Peyer's patch (tissue), 4 donors: ENCODE measurements around the gene CSNK2A1. TPM values are rescaled to one million over a fixed set of nuclear protein-coding genes. Genes with fewer than 3 reads are reported as not detected.
A peak's percentile ranks its signal among the peaks of the same experiment; 100 is the strongest.

Experiments used
- DNase-seq, 3 donors: peaks; one replicate each; pipeline ENCODE4 v3.0.0-alpha.2; 2017 to 2019
- H3K27ac ChIP-seq, 4 donors: fragments of 200-600 bp; sonication (generic); one replicate each; pipeline ENCODE4 v1.5.1; 2016 to 2019
- H3K27me3 ChIP-seq, 2 donors: fragments of 200-600 bp; sonication (generic); one replicate each; pipeline ENCODE4 v1.5.1; 2019
- H3K36me3 ChIP-seq, 3 donors: fragments of 200-600 bp; sonication (generic); one replicate each; pipeline ENCODE4 v1.5.1; 2016 to 2019
- H3K4me1 ChIP-seq, 4 donors: fragments of 200-600 bp; sonication (generic); one replicate each; pipeline ENCODE4 v1.5.1; 2016 to 2019
- H3K4me3 ChIP-seq, 4 donors: fragments of 200-600 bp; sonication (generic); 1 replicate in 3 of 4; 2 replicates in 1 of 4; pipeline ENCODE4 v1.5.1; 2016 to 2019; ENCODE audit warnings: mild to moderate bottlenecking in 1 of 4
- H3K9me3 ChIP-seq, 4 donors: fragments of 200-600 bp; sonication (generic); one replicate each; pipeline ENCODE4 v1.5.1; 2016 to 2019; ENCODE audit warnings: mild to moderate bottlenecking in 1 of 4
- POLR2A ChIP-seq, 2 donors: fragments of 450-650 bp; IDR thresholded peaks; one replicate each; pipeline ENCODE4 v1.5.1; 2017; ENCODE audit warnings: antibody characterized with exemption in 2 of 2, mild to moderate bottlenecking in 2 of 2, moderate library complexity in 2 of 2
- total RNA-seq, 4 donors: library from RNA; depleted of rRNA; stranded (reverse); fragments of >200 nt; gene quantifications; one replicate each; pipeline ENCODE4 v1.1.0, GENCODE V29; 2016
- TF ChIP-seq, protein P1 (sequence below), 6 experiments: fragments of 450-650 bp in 4 of 6; fragments of 200-600 bp in 2 of 6; sonication (generic) in 1 of 6; IDR thresholded peaks; one replicate each; pipeline ENCODE4 v1.5.1; 2017 to 2019; ENCODE audit warnings: antibody characterized with exemption in 6 of 6, mild to moderate bottlenecking in 3 of 6, moderate library complexity in 1 of 6

CSNK2A1 gene
- total RNA-seq, 4 donors from 2014 or later, result 60.2 to 105 (median 97.3) TPM

DNA sequence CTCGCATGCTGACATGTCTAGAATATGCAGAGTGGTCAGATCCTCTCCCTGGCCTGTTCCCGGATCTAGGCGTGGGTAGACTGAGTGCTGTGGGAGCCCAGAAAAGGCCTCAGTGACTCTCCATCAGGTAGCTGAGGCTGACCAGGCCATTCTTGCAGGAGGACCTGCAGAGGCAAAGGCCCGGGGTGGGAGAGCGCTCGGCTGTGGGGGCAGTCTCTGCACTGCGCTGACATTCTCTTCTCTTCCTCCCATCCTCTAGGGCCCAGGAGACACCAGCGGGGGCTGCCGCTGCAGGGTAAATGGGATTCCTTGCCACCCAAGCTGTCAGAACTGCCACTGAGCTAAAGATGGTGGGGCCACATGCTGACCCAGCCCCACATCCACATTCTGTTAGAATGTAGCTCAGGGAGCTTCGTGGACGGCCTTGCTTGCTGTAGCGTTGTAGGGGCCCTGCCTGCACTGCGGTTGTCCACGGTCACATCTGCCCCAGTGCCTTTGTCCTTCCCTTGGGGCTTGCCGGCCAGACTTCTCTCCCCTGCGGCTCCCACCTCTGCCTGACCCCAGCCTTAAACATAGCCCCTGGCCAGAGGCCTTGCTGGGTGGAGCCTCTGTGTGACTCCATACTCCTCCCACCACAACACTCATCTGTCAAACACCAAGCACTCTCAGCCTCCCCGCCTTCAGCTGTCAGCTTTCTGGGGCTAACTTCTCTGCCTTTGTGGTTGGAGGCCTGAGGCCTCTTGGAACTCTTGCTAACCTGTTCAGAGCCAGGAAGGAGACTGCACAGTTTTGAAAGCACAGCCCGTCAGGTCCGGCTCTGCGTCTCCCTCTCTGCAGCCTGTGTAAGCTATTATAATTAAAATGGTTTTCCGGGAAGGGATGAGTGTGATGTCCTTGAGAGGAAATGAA, 113.2 kb downstream of the CSNK2A1 start:
- no peak for DNase-seq
- Histone ChIP-seq H3K9me3 (no peaks in the 10 kb centered on the region), H3K4me3 (no peak overlapping the region), H3K27me3 (no peaks in the 10 kb centered on the region), H3K36me3 (peaks cover 0 to 68% (median 0%) of the 10 kb centered on the region in 3 donors), H3K4me1 (peaks cover 0 to 14% (median 0%) of the 10 kb centered on the region in 4 donors), H3K27ac (no peak overlapping the region)
- TF ChIP-seq POLR2A (IDR thresholded peaks at IDR 0.05), result no peak
- TF ChIP-seq, protein P1, sequence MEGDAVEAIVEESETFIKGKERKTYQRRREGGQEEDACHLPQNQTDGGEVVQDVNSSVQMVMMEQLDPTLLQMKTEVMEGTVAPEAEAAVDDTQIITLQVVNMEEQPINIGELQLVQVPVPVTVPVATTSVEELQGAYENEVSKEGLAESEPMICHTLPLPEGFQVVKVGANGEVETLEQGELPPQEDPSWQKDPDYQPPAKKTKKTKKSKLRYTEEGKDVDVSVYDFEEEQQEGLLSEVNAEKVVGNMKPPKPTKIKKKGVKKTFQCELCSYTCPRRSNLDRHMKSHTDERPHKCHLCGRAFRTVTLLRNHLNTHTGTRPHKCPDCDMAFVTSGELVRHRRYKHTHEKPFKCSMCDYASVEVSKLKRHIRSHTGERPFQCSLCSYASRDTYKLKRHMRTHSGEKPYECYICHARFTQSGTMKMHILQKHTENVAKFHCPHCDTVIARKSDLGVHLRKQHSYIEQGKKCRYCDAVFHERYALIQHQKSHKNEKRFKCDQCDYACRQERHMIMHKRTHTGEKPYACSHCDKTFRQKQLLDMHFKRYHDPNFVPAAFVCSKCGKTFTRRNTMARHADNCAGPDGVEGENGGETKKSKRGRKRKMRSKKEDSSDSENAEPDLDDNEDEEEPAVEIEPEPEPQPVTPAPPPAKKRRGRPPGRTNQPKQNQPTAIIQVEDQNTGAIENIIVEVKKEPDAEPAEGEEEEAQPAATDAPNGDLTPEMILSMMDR (IDR thresholded peaks at IDR 0.05), result no peak

DNA sequence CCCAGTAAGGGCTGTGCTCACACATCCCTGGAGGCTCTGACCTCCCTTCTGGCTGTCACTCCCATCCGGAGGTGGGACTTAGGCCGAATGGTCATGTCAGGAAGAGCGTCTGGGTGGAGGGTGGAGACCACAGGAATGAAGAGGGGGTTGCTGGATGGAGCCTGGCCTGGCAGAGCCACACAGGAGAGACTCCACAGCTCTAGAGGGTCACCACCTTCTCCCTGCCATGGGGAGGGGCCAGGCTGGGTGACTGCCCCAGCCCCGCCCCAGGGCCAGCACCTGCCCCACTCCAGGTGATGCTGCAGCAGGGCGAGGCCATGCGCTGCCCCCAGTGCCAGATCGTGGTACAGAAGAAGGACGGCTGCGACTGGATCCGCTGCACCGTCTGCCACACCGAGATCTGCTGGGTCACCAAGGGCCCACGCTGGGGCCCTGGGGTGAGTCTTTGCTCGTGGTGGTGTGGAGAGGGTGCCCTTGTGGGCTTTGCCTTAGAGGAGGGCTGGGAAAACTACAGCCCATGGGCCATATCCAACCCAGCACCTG, 114.9 kb downstream of the CSNK2A1 start:
- Histone ChIP-seq H3K27ac (no peak overlapping the region), H3K36me3 (peaks cover 0 to 70% (median 0%) of the 10 kb centered on the region in 3 donors), H3K4me1 (peaks cover 0 to 6% (median 0%) of the 10 kb centered on the region in 4 donors), H3K9me3 (no peaks in the 10 kb centered on the region), H3K4me3 (no peak overlapping the region), H3K27me3 (no peaks in the 10 kb centered on the region)
- peak in 1 of 3 donors; percentile 42 for DNase-seq
- TF ChIP-seq, protein P1 (IDR thresholded peaks at IDR 0.05), result no peak
- TF ChIP-seq POLR2A (IDR thresholded peaks at IDR 0.05), result no peak

DNA sequence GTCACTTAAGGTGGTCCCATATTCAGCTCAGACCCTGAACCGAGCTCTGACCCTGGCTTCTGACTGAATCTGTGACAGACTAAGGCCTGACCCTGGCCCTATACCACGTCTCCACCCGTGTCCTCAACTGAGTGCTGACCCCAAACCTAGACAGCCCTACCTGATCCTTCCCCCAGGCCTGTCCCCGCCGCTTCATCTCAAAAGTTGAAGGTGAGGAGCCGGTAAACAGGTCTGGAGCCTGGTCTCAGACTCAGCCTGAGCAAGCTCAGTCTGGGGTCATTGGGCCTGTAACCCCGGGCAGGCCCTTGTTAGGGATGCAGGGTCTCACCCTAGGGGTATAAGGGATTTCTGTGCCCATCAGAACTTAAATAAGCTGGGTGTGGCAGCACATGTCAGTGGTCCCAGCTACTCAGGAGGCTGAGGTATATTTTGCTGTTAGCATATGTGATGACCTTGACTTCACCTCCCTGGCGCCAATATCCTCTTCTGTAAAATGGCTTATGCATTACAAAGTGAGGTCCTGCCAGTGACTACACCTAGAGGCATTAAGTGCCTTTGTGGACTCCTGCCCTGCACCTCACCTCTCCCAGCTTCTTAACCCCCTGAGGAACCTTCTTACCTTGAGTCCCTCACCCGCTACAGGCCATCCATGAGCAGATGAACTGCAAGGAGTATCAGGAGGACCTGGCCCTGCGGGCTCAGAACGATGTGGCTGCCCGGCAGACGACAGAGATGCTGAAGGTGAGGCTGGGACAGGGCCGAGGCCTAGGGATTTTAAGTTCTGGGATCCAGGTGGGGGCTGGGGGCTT, 115.5 kb downstream of the CSNK2A1 start:
- Histone ChIP-seq H3K4me1 (no peaks in the 10 kb centered on the region), H3K27ac (no peak overlapping the region), H3K36me3 (peaks cover 0 to 77% (median 0%) of the 10 kb centered on the region in 3 donors), H3K27me3 (no peaks in the 10 kb centered on the region), H3K4me3 (no peak overlapping the region), H3K9me3 (no peaks in the 10 kb centered on the region)
- no peak for DNase-seq
- no peak for TF ChIP-seq POLR2A (IDR thresholded peaks at IDR 0.05)
- TF ChIP-seq, protein P1 (IDR thresholded peaks at IDR 0.05), result no peak

DNA sequence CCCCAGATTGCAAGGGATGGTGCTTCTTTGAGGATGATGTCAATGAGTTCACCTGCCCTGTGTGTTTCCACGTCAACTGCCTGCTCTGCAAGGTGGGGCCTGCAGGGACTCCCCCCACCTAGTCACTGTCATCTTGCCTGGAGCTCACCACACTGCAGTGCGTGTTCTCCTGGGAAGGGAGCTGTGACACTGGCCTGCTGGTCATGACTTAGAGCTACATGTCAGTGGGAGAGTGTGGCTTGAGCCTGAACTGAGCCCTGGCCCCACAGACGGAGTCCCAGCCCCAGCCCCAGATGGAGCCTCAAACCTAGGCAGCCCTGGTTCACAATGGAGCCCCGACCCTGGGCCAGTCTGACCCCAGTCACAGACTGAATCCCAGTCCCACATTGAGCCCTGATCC, 116.2 kb downstream of the CSNK2A1 start:
- Histone ChIP-seq H3K4me3 (no peak overlapping the region), H3K27me3 (no peaks in the 10 kb centered on the region), H3K27ac (no peak overlapping the region), H3K36me3 (peaks cover 0 to 83% (median 0%) of the 10 kb centered on the region in 3 donors), H3K4me1 (no peaks in the 10 kb centered on the region), H3K9me3 (no peaks in the 10 kb centered on the region)
- TF ChIP-seq, protein P1 (IDR thresholded peaks at IDR 0.05), result no peak
- no peak for TF ChIP-seq POLR2A (IDR thresholded peaks at IDR 0.05)
- DNase-seq, result no peak

DNA sequence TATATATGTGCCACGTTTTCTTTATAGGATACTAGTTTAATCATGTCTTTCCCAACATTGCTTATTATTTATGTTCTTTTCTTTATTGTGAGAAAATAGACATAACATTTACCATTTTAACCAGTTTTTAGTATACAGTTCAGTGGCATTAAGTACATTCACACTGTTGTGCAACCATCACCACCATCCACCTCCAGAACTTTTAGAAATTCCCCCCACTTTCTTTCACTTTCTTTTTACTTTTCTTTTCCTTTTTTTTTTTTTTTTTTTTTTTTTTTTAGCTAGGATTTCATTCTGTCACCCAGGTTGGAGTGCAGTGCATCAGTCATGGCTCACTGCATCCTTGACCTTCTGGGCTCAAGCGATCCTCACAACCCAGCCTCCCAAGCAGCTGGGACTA, 117.0 kb downstream of the CSNK2A1 start:
- Histone ChIP-seq H3K27me3 (no peaks in the 10 kb centered on the region), H3K9me3 (no peaks in the 10 kb centered on the region)

More for the DNA sequence above, 117.0 kb downstream of the CSNK2A1 start:
- Histone ChIP-seq H3K4me3 (no peak overlapping the region), H3K27ac (no peak overlapping the region), H3K36me3 (peaks cover 0 to 89% (median 0%) of the 10 kb centered on the region in 3 donors), H3K4me1 (no peaks in the 10 kb centered on the region)
- DNase-seq, result no peak
- TF ChIP-seq POLR2A (IDR thresholded peaks at IDR 0.05), result no peak
- TF ChIP-seq, protein P1 (IDR thresholded peaks at IDR 0.05), result no peak
